Activated T-cell treated with anti-CD3 and anti-CD28 coated beads, Interleukin-2, amount 50 U/mL, for 72 hours (primary cell): ENCODE measurements around the gene DLGAP1. TPM values are rescaled to one million over a fixed set of nuclear protein-coding genes. Genes with fewer than 3 reads are reported as not detected.

Experiments used
- ATAC-seq, 2 donors: fragments of 150-1000 bp; cut with Tn5 transposase; replicated peaks in 1 of 2; 2 replicates each; pipeline ENCODE4 v1.10.0; 2021; ENCODE audit warnings: moderate library complexity in 2 of 2, mild to moderate bottlenecking in 1 of 2
- DNase-seq, 2 donors: peaks; one replicate each; pipeline ENCODE4 v3.0.0; 2021 to 2022; ENCODE audit warnings: mixed read lengths in 1 of 2
- H3K27ac Mint-ChIP-seq: one replicate; pipeline ENCODE4 v1.8.0; 2022; ENCODE audit warnings: mild to moderate bottlenecking, moderate library complexity, mixed read lengths
- H3K27me3 Mint-ChIP-seq: one replicate; pipeline ENCODE4 v1.8.0; 2022; ENCODE audit warnings: low read depth, mixed read lengths
- H3K36me3 Mint-ChIP-seq, 2 donors: one replicate each; pipeline ENCODE4 v1.8.0; 2022; ENCODE audit warnings: mixed read lengths in 2 of 2, mild to moderate bottlenecking in 1 of 2; ENCODE audit not compliant: insufficient read depth in 2 of 2
- H3K4me1 Mint-ChIP-seq: one replicate; pipeline ENCODE4 v1.8.0; 2022; ENCODE audit warnings: low read depth, mixed read lengths
- H3K4me3 Mint-ChIP-seq, 2 donors: one replicate each; pipeline ENCODE4 v1.8.0; 2022; ENCODE audit warnings: mild to moderate bottlenecking in 2 of 2, mixed read lengths in 2 of 2, moderate library complexity in 2 of 2
- H3K9me3 Mint-ChIP-seq, 2 donors: one replicate each; pipeline ENCODE4 v1.8.0; 2022; ENCODE audit warnings: mixed read lengths in 2 of 2
- total RNA-seq, 2 donors: library from RNA; stranded (reverse); gene quantifications; one replicate each; pipeline ENCODE4 v1.2.3, GENCODE V29; 2022

DLGAP1 gene
- total RNA-seq, 2 donors from 2014 or later = 0.17 to 0.51 TPM

GRCh38 chr18:4207383-4207985, 247.6 kb downstream of the DLGAP1 start:
- Mint-ChIP-seq H3K4me3 (no peak overlapping the region), H3K27me3 (no peaks in the 10 kb centered on the region), H3K27ac (no peak overlapping the region), H3K4me1 (no peaks in the 10 kb centered on the region), H3K36me3 (no peaks in the 10 kb centered on the region), H3K9me3 (peaks cover 6 to 14% of the 10 kb centered on the region in 2 donors)
- no peak for DNase-seq
- no peak for ATAC-seq

- Mint-ChIP-seq H3K9me3 (peaks cover 6 to 9% of the 10 kb centered on the region in 2 donors), H3K4me1 (no peaks in the 10 kb centered on the region), H3K27me3 (no peaks in the 10 kb centered on the region), H3K4me3 (no peak overlapping the region), H3K27ac (no peak overlapping the region), H3K36me3 (no peaks in the 10 kb centered on the region)
- DNase-seq (no peak), ATAC-seq (no peak)
Measured at GRCh38 chr18:4204438-4204720, 250.7 kb downstream of the DLGAP1 start.

GRCh38 chr18:4203568-4204437, 251.3 kb downstream of the DLGAP1 start:
- Mint-ChIP-seq H3K4me1 (no peaks in the 10 kb centered on the region), H3K36me3 (no peaks in the 10 kb centered on the region), H3K27me3 (no peaks in the 10 kb centered on the region), H3K4me3 (no peak overlapping the region), H3K9me3 (peaks cover 6 to 9% of the 10 kb centered on the region in 2 donors), H3K27ac (no peak overlapping the region)
- DNase-seq (no peak), ATAC-seq (no peak)

GRCh38 chr18:4200399-4200798, 254.7 kb downstream of the DLGAP1 start:
- Mint-ChIP-seq H3K4me3 (no peak overlapping the region), H3K9me3 (peaks cover 2 to 7% of the 10 kb centered on the region in 2 donors), H3K36me3 (peaks cover 0 to 1% of the 10 kb centered on the region in 2 donors), H3K27ac (no peak overlapping the region), H3K27me3 (no peaks in the 10 kb centered on the region), H3K4me1 (no peaks in the 10 kb centered on the region)
- no peak for DNase-seq
- ATAC-seq = no peak

- Mint-ChIP-seq H3K4me3 (no peak overlapping the region), H3K4me1 (no peaks in the 10 kb centered on the region), H3K27ac (no peak overlapping the region), H3K27me3 (no peaks in the 10 kb centered on the region), H3K9me3 (peaks cover 2 to 7% of the 10 kb centered on the region in 2 donors), H3K36me3 (peaks cover 0 to 1% of the 10 kb centered on the region in 2 donors)
- DNase-seq (no peak), ATAC-seq (no peak)
Measured at GRCh38 chr18:4198956-4199355, 256.2 kb downstream of the DLGAP1 start.

- no peak overlapping the region for H3K27ac Mint-ChIP-seq
- DNase-seq (no peak), ATAC-seq (no peak)
- H3K27me3 Mint-ChIP-seq = no peaks in the 10 kb centered on the region
- H3K36me3 Mint-ChIP-seq = peaks cover 0 to 1% of the 10 kb centered on the region in 2 donors
- H3K4me1 Mint-ChIP-seq = no peaks in the 10 kb centered on the region
- H3K9me3 Mint-ChIP-seq = peaks cover 0 to 5% of the 10 kb centered on the region in 2 donors
- no peak overlapping the region for H3K4me3 Mint-ChIP-seq
Measured at GRCh38 chr18:4196351-4196750, 258.8 kb downstream of the DLGAP1 start.

GRCh38 chr18:4193086-4193485, 262.0 kb downstream of the DLGAP1 start:
- H3K4me1 Mint-ChIP-seq = no peaks in the 10 kb centered on the region
- H3K9me3 Mint-ChIP-seq = peaks cover 2 to 5% of the 10 kb centered on the region in 2 donors
- DNase-seq (no peak), ATAC-seq (no peak)
- H3K36me3 Mint-ChIP-seq = peaks cover 1 to 2% of the 10 kb centered on the region in 2 donors
- H3K4me3 Mint-ChIP-seq = no peak overlapping the region
- H3K27ac Mint-ChIP-seq = no peak overlapping the region
- H3K27me3 Mint-ChIP-seq = no peaks in the 10 kb centered on the region

GRCh38 chr18:4181882-4182568, 273.1 kb downstream of the DLGAP1 start:
- DNase-seq = no peak
- Mint-ChIP-seq H3K27ac (no peak overlapping the region), H3K9me3 (peaks cover 0 to 10% of the 10 kb centered on the region in 2 donors), H3K4me1 (no peaks in the 10 kb centered on the region), H3K4me3 (no peak overlapping the region), H3K27me3 (no peaks in the 10 kb centered on the region), H3K36me3 (no peaks in the 10 kb centered on the region)
- no peak for ATAC-seq

GRCh38 chr18:4181086-4181485, 274.0 kb downstream of the DLGAP1 start:
- Mint-ChIP-seq H3K9me3 (peaks cover 0 to 3% of the 10 kb centered on the region in 2 donors), H3K27me3 (no peaks in the 10 kb centered on the region), H3K36me3 (no peaks in the 10 kb centered on the region), H3K4me1 (no peaks in the 10 kb centered on the region), H3K4me3 (no peak overlapping the region), H3K27ac (no peak overlapping the region)
- DNase-seq = no peak
- ATAC-seq = no peak

- ATAC-seq = no peak
- no peaks in the 10 kb centered on the region for H3K27me3 Mint-ChIP-seq
- H3K4me3 Mint-ChIP-seq = no peak overlapping the region
- H3K27ac Mint-ChIP-seq = no peak overlapping the region
- H3K4me1 Mint-ChIP-seq = no peaks in the 10 kb centered on the region
- DNase-seq = no peak
- no peaks in the 10 kb centered on the region for H3K36me3 Mint-ChIP-seq
- peaks cover 2 to 6% of the 10 kb centered on the region in 2 donors for H3K9me3 Mint-ChIP-seq
Measured at GRCh38 chr18:4172196-4173100, 282.7 kb downstream of the DLGAP1 start.

GRCh38 chr18:4157352-4157751, 297.8 kb downstream of the DLGAP1 start:
- H3K4me3 Mint-ChIP-seq = no peak overlapping the region
- ATAC-seq (no peak), DNase-seq (no peak)
- H3K36me3 Mint-ChIP-seq = no peaks in the 10 kb centered on the region
- H3K27me3 Mint-ChIP-seq = no peaks in the 10 kb centered on the region
- H3K4me1 Mint-ChIP-seq = no peaks in the 10 kb centered on the region
- no peak overlapping the region for H3K27ac Mint-ChIP-seq
- no peaks in the 10 kb centered on the region for H3K9me3 Mint-ChIP-seq

- ATAC-seq = no peak
- H3K4me1 Mint-ChIP-seq = no peaks in the 10 kb centered on the region
- no peaks in the 10 kb centered on the region for H3K27me3 Mint-ChIP-seq
- DNase-seq = no peak
- H3K9me3 Mint-ChIP-seq = peaks cover 1 to 2% of the 10 kb centered on the region in 2 donors
- H3K4me3 Mint-ChIP-seq = no peak overlapping the region
- H3K36me3 Mint-ChIP-seq = no peaks in the 10 kb centered on the region
- no peak overlapping the region for H3K27ac Mint-ChIP-seq
Measured at GRCh38 chr18:4146797-4147196, 308.3 kb downstream of the DLGAP1 start.
